22Rv1 (cell line): ENCODE measurements around the gene BCL6.

ENCODE experiments used
- H3K27ac ChIP-seq: fragments of 450-650 bp; 2 replicates; pipeline ENCODE4 v1.5.1; 2017
- CTCF ChIP-seq: fragments of 450-650 bp; IDR thresholded peaks from 2 replicates; pipeline ENCODE4 v1.5.1; 2017; ENCODE audit warnings: mild to moderate bottlenecking
- ZFX ChIP-seq: fragments of 450-650 bp; IDR thresholded peaks from 2 replicates; pipeline ENCODE4 v1.6.1; 2017; ENCODE audit warnings: antibody characterized with exemption, borderline replicate concordance

The BCL6 gene

GRCh38 chr3:187782006-187782405, 36.7 kb upstream of the BCL6 start:
- H3K27ac ChIP-seq: no peak overlapping the region; the same call in 1 of the 2 replicates
- TF ChIP-seq CTCF: no peak
- no peak for TF ChIP-seq ZFX

GRCh38 chr3:187781001-187781400, 35.7 kb upstream of the BCL6 start:
- TF ChIP-seq CTCF (no peak), ZFX (no peak)
- H3K27ac ChIP-seq: peak overlapping the region; percentile 63

- TF ChIP-seq ZFX (no peak), CTCF (no peak)
- no peak overlapping the region for H3K27ac ChIP-seq
Observed at GRCh38 chr3:187778726-187779125, 33.5 kb upstream of the BCL6 start.

GRCh38 chr3:187777331-187777941, 32.2 kb upstream of the BCL6 start:
- H3K27ac ChIP-seq: no peak overlapping the region
- no peak for TF ChIP-seq ZFX
- no peak for TF ChIP-seq CTCF

GRCh38 chr3:187775549-187775948, 30.3 kb upstream of the BCL6 start:
- TF ChIP-seq ZFX (no peak), CTCF (no peak)
- H3K27ac ChIP-seq: no peak overlapping the region

- no peak overlapping the region for H3K27ac ChIP-seq
- TF ChIP-seq CTCF: no peak
- no peak for TF ChIP-seq ZFX
Observed at GRCh38 chr3:187774185-187774789, 29.0 kb upstream of the BCL6 start.
